ENCODE measurements around the gene GPR78. TPM values are rescaled to one million over a fixed set of nuclear protein-coding genes. Genes with fewer than 3 reads are reported as not detected.
"Not testable (repeated sequence)": the region's sequence is repeated elsewhere in the genome, so short reads cannot be mapped to it uniquely, and the experiment has no call there.

GPR78 gene
- total RNA-seq, 1 donor from 2014 or later, result not detected

DNA sequence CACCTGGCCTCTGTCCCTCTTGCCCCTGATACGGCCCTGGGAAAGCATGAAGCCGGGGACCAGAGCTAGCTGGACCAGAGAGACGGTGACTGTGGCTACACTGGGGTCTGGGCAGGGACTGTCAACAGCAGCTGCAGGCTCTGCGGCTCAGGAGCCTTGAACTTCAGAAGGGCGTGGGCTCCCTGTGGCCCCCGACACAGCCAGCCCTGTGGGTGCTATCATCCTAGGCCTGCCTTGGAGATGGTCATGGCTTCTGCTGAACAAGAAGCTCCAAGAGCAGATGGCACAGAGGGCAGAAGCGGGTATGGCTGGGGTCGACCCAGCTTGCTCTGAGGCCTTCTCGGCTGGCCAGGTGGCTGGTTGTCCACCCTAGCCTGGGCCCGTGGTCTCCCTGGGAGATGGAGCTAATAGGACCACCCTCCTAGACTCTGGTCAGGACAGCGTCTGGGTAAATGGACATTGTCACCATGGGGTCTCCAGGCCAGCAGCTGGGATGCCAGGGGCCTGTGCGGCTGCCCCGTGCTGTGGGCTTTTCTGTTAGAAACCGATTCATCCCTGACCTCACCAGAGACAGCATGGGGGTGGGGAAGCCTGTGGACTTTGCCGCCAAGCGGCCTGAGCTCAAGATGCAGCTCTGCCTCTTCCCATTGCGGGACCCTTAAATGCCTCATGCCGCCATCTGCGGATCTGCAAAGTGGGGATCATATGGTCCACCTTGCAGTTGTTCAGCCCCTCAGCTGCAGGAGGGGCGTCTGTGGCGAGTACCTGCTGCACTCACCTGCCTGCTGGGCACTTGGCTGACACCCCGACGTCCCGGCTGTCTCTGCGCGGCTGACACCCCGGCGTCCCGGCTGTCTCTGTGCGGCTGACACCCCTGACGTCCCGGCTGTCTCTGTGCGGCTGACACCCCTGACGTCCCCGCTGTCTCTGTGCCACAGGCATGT, 33.5 kb downstream of the GPR78 start:
- DNase-seq (ENCODE audit: extremely low read depth, low read depth, low spot score), result no peak

DNA sequence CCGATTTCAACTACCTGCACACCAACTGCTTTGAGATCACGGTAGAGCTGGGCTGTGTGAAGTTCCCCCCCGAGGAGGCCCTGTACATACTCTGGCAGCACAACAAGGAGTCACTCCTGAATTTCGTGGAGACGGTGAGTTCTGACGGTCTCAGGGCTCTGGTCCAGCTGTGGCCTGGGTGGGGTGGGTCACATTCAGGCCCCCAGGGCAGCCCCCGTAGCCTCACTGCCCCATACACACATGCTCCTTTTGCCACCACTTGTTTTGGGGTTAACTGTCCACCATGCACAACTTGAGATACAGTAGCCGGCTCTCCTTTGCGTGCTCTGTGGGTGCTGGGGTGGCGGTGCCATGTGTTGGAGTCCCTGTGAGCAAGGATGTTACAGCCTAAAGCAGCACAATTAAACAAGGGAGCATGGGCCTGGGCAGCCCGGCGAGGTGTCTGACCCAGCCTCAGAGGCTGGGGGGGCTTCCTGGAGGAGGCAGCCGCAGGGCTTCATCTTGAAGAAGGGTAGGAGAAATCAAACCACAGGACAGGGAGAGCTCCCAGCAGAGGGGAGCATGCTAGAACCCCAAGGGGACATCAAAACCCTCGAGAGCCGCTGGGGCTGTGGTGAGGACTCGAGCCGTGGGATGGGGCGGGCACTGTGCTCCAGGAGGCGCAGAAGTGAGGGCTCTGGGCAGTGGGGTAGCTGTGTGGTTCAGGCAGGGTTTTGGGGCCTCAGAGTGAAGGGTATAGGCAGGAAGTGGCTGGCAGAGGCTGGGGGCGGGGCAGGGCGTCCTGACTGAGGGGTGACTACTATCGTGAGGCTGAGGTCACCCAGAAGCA, 34.4 kb downstream of the GPR78 start:
- no peak for DNase-seq (ENCODE audit: extremely low read depth, low read depth, low spot score)

DNA sequence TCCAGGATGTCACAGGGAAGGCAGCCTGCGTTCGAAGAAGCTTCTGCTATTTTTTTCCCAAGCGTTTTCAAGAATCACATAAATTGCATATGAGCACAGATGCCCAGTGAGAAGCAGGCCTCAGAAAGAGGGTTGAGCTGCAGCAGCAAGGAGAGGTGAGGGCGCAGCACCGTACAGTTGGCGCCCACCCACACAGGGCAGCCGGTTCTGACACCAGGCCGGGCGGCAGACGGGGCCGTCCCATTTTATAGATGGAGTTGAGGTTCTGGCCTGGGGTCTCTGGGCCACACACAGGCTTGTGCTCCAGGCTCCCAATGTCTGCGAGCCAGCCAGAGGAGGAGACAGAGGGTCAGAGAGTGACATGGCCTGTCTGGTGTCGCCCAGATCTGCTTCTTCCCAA, 35.2 kb downstream of the GPR78 start:
- DNase-seq (ENCODE audit: extremely low read depth, low read depth, low spot score), result no peak

DNA sequence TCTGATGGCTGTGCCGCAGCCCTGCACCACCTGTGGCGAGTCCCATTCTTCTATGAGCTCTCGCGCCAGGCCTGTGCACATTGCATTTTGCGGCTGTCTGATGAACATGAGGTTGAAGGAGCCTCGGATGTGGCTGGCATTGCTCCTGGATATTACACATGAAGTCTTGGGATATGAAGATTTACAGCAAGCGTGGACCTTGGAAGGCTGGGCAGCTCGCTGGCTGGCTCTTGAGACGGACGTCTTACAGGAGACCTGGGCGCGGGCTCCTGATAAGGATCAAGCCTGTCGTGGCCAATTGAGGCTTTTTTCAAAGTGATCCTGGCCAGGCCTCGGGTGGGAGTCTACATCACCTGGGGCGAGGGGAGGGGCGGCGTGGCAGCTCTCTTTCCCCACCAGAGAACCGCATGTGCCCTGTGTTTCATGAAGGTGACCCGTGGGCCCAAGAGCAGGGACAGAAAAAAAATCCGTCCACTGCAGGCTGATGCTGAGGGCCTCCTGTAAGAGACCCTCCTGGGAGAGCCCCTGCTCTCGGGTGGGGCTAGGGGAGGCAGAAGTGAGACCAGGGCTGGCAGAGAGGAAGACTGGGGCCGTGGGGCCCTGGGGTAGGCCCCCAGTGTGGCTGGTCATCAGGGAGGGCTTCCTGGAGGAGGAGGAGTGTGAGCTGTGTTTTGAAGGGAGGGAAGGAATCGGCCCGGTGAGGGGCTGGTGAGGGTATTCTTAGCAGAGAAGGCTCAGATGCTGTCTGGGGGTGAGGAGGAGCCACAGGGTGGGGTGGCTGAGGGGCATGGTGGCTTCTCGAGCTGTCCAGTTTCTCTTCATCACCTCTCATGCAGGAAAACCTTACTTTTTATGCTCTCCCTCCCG, 36.0 kb downstream of the GPR78 start:
- DNase-seq (ENCODE audit: extremely low read depth, low read depth, low spot score), result no peak

DNA sequence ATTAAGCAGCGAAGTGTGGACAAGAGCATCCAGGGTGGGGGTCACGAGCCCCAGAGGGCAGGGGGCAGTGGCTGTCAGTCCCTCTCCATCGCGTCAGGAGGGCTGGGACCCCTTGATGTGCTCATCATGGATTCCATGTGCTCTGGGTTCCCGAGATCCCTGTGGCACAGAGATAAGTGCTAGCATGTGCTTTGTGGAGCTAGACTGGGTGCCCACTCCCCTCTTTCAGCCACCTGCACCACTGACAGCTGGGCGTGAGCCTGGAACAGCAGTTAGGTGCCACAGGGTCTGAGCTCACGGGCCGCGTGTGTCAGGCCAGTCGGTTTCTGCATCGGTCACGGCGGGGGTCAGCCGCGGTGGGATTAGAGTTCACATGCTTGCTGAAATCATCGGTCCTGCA, 36.6 kb downstream of the GPR78 start:
- no peak for DNase-seq (ENCODE audit: extremely low read depth, low read depth, low spot score)

DNA sequence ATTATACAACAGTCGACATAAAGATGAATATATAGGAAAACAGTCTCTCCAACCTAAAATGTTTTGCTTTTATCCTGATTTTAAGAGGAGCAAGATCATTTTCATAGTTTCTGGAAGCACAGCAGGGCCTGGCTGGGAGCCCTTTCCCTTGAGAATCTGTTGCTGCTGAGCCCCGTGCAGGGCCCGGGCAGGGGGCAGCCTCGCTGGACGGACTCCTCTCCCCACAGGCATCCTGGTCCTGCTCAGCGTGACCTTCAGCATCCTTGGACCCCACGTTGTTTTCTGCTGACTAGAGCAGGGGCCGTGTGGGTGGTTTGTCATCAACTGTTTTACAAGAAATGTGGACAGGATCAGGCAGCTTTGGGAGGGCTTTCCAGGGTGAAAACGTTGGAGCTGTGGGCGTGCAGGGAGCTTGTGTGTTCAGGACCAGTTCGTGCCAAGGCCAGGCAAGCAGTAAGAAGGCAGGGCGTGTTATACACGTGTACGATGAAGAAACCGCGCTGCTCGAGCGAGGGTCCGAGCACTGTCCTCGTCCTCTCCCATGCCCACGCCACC, 37.4 kb downstream of the GPR78 start:
- no peak for DNase-seq (ENCODE audit: extremely low read depth, low read depth, low spot score)

DNA sequence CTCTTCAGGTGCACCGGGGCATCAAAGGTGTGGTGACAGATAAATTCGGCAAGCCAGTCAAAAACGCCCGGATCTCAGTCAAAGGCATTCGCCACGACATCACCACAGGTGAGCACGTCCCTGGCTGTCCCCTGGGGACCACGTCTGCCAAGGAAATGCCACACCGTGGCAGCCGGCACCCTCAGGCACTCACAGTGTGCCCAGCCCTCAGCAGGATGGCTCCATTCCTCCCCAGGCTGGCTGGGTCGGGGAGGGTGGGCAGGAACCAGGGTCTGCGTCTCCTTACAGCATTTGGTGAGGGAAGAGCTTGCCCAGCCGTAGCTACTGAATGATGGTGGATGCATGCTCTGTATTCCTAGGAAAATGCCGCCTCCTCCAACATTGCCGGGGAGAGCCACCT, 38.2 kb downstream of the GPR78 start:
- no peak for DNase-seq (ENCODE audit: extremely low read depth, low read depth, low spot score)

DNA sequence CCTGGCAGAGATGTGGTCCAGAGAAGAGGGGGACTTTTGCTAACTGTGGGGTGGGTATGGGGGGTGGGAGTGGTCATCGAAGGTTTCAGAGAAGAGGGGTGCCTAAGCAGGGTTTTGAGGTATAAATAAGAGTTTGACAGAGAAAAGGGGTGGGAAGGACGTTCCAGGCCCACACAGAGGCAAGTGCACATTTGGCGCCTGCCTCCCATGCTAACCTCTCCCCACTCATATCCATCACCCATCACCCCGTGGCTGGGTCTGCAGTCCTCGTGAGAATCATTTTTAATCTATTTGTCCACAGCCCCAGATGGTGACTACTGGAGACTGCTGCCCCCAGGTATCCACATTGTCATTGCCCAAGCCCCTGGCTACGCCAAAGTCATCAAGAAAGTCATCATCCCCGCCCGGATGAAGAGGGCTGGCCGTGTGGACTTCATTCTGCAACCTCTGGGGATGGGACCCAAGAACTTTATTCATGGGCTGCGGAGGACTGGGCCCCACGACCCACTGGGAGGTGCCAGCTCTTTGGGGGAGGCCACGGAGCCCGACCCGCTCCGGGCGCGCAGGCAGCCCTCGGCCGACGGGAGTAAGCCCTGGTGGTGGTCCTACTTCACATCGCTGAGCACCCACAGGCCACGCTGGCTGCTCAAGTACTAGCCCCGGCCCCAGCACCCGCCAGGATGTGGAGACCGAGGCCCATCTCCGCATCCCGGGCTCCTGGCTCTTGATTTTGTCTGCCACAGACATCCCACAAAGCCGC, 38.9 kb downstream of the GPR78 start:
- no peak for DNase-seq (ENCODE audit: extremely low read depth, low read depth, low spot score)

DNA sequence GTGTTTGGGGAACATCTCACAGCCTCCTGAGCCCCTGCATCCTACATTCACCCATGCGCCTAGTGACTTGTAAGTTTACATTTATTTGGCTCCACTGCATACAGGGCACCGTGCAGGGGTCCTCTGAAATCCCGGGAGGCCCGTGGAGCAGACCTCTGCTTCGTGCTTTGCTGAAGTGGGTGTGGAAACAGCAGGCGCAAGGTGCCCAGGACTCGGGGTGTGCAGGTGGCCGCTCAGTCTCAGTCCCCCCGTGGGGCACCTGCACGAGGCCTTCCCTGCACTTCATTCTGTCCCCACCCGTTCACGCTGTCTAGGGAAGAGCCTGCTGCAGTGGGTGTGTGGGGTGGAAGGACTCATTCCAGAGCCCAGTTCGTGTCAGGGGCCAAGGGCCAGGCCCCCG, 40.9 kb downstream of the GPR78 start:
- DNase-seq (ENCODE audit: extremely low read depth, low read depth, low spot score), result not testable (repeated sequence)

DNA sequence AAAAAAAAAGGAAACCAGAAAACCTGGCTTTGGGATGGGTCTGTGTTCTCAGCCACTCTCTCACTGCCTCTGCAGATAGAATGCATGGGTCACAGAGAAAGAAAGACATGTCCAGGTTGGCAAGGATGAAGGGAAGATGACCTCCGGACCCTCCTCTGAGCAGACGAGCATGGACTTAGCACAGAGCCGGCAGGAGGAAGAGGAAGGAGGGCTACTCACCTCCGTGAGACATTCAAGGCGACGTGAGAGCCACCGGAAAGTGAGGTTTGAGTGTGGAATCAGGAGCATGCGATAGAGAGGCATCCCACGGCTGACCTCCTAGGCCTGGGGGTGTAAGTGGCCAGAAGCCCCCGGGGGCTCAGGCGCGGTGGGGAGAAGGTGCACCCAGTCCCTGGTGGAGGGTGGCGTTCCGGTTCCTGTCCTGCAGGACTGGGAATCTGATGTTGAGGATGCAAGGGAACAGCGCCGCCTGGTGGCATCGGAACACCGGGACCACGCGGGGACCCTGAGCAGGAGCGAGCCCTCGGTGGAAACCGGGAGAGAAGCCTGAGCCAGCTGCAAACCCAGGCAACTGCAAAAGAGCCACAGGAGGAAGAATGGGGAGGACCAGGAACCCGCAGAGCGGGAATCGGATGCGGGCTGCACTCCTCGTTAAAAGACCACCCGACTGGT, 44.5 kb downstream of the GPR78 start:
- DNase-seq (ENCODE audit: extremely low read depth, low read depth, low spot score), result not testable (repeated sequence)

DNA sequence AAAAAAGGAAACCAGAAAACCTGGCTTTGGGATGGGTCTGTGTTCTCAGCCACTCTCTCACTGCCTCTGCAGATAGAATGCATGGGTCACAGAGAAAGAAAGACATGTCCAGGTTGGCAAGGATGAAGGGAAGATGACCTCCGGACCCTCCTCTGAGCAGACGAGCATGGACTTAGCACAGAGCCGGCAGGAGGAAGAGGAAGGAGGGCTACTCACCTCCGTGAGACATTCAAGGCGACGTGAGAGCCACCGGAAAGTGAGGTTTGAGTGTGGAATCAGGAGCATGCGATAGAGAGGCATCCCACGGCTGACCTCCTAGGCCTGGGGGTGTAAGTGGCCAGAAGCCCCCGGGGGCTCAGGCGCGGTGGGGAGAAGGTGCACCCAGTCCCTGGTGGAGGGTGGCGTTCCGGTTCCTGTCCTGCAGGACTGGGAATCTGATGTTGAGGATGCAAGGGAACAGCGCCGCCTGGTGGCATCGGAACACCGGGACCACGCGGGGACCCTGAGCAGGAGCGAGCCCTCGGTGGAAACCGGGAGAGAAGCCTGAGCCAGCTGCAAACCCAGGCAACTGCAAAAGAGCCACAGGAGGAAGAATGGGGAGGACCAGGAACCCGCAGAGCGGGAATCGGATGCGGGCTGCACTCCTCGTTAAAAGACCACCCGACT, 50.2 kb downstream of the GPR78 start:
- DNase-seq (ENCODE audit: extremely low read depth, low read depth, low spot score), result not testable (repeated sequence)

DNA sequence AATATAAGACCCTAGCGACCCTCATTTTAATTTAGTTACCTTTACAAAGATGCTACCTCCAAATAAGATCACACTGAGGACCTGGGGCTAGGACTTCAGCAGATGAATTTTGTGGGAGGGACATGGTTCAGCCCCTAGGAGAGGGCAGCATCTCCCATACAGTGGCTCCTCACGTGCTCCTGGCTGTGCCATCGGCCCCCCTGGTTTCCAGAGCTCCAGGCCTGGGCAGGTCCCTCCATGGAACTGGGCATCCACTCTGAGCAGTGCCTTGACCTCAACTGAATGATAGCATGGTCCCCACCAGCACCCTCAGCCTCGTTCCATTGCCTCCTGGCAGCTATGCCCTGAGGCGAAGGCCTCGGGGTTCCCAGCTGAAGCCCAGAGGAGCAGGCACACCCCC, 51.7 kb downstream of the GPR78 start:
- not testable (repeated sequence) for DNase-seq (ENCODE audit: extremely low read depth, low read depth, low spot score)

DNA sequence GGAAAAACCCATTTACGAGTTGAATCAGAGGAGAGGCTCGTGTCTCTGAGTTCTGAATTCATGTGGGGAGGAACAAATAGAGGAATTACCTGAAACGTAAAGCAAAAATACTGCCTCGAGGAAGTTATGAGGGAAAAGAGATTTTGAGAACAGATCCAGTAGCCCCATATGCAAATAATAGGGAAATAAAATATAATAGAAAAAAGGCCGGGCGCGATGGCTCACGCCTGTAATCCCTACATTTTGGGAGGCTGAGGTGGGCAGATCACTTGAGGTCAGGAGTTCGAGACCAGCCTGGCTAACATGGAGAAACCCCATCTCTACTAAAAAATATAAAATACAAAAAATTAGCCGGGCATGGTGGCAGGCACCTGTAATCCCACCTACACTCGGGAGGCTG, 54.6 kb downstream of the GPR78 start:
- DNase-seq (ENCODE audit: extremely low read depth, low read depth, low spot score), result not testable (repeated sequence)

DNA sequence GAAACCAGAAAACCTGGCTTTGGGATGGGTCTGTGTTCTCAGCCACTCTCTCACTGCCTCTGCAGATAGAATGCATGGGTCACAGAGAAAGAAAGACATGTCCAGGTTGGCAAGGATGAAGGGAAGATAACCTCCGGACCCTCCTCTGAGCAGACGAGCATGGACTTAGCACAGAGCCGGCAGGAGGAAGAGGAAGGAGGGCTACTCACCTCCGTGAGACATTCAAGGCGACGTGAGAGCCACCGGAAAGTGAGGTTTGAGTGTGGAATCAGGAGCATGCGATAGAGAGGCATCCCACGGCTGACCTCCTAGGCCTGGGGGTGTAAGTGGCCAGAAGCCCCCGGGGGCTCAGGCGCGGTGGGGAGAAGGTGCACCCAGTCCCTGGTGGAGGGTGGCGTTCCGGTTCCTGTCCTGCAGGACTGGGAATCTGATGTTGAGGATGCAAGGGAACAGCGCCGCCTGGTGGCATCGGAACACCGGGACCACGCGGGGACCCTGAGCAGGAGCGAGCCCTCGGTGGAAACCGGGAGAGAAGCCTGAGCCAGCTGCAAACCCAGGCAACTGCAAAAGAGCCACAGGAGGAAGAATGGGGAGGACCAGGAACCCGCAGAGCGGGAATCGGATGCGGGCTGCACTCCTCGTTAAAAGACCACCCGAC, 55.8 kb downstream of the GPR78 start:
- not testable (repeated sequence) for DNase-seq (ENCODE audit: extremely low read depth, low read depth, low spot score)
